Tibial nerve (tissue), 4 donors: Measurements from ENCODE around the gene WFIKKN2. TPM values are rescaled to one million over a fixed set of nuclear protein-coding genes. Genes with fewer than 3 reads are reported as not detected.
"Not testable (repeated sequence)": the region's sequence is repeated elsewhere in the genome, so short reads cannot be mapped to it uniquely, and the experiment has no call there.

ENCODE experiments used
- DNase-seq, 2 donors: peaks; one replicate each; pipeline ENCODE4 v3.0.0-alpha.2; 2019; ENCODE audit warnings: low spot score in 2 of 2
- H3K27ac ChIP-seq, 4 donors: fragments of 200-600 bp; sonication (generic) in 3 of 4; one replicate each; pipeline ENCODE4 v1.5.1; 2017 to 2019; ENCODE audit warnings: mild to moderate bottlenecking in 1 of 4
- H3K27me3 ChIP-seq, 2 donors: fragments of 200-600 bp; sonication (generic) in 1 of 2; one replicate each; pipeline versions ENCODE4 v1.5.1 to v1.6.0; 2017 to 2019
- H3K36me3 ChIP-seq, 3 donors: fragments of 200-600 bp; sonication (generic); one replicate each; pipeline ENCODE4 v1.5.1; 2018 to 2019
- H3K4me1 ChIP-seq, 4 donors: fragments of 200-600 bp; sonication (generic) in 3 of 4; one replicate each; pipeline ENCODE4 v1.5.1; 2017 to 2019
- H3K4me3 ChIP-seq, 4 donors: fragments of 200-600 bp; sonication (generic) in 3 of 4; one replicate each; pipeline ENCODE4 v1.5.1; 2017 to 2019; ENCODE audit warnings: mild to moderate bottlenecking in 1 of 4, moderate library complexity in 1 of 4
- H3K9me3 ChIP-seq, 4 donors: fragments of 200-600 bp; sonication (generic) in 3 of 4; one replicate each; pipeline ENCODE4 v1.5.1; 2017 to 2019
- CTCF ChIP-seq, 5 experiments: fragments of 200-600 bp in 3 of 5; fragments of 450-650 bp in 2 of 5; sonication (generic) in 3 of 5; IDR thresholded peaks; one replicate each; pipeline ENCODE4 v1.5.1; 2016 to 2019; ENCODE audit warnings: antibody characterized with exemption in 5 of 5, mild to moderate bottlenecking in 3 of 5, moderate library complexity in 2 of 5
- EP300 ChIP-seq, 2 donors: sonication (generic); formaldehyde crosslinking; IDR thresholded peaks; one replicate each; pipeline ENCODE4 v1.6.1; 2017; ENCODE audit warnings: antibody characterized with exemption in 2 of 2, mild to moderate bottlenecking in 1 of 2
- POLR2A ChIP-seq, 2 donors: fragments of 450-650 bp; IDR thresholded peaks; one replicate each; pipeline ENCODE4 v1.6.1; 2017; ENCODE audit warnings: antibody characterized with exemption in 2 of 2, mild to moderate bottlenecking in 2 of 2, moderate library complexity in 2 of 2
- WGBS, 2 donors: methylation state at CpG; one replicate each; pipeline ENCODE4 v1.1.5; 2018; 5-methylcytosine and 5-hydroxymethylcytosine counted together
- total RNA-seq, 4 donors: library from RNA; depleted of rRNA; stranded (reverse); fragments of >200 nt; gene quantifications; one replicate each; pipeline ENCODE4 v1.1.0, GENCODE V29; 2016

WFIKKN2 gene
- total RNA-seq, 4 donors from 2014 or later: 1.0 to 2.2 (median 1.2) TPM; not detected in 1

- DNase-seq: no peak
- Histone ChIP-seq H3K9me3 (no peaks in the 10 kb centered on the region), H3K4me1 (peaks cover 0 to 13% (median 6%) of the 10 kb centered on the region in 4 donors), H3K36me3 (no peaks in the 10 kb centered on the region), H3K27me3 (no peaks in the 10 kb centered on the region), H3K4me3 (no peak overlapping the region), H3K27ac (peak overlapping the region in 2 of 4 donors; percentile 67 to 91)
- no peak for TF ChIP-seq EP300 (IDR thresholded peaks at IDR 0.05)
- WGBS, 2 donors: 83 to 88% methylated on average over 6 of the region's 6 CpGs
These were observed 17.7 kb downstream of the WFIKKN2 start for GRCh38 chr17:50853015-50853615.

GRCh38 chr17:50853781-50854180 is 18.4 kb downstream of the WFIKKN2 start:
- TF ChIP-seq POLR2A (IDR thresholded peaks at IDR 0.05) (no peak), EP300 (IDR thresholded peaks at IDR 0.05) (no peak), CTCF (IDR thresholded peaks at IDR 0.05) (no peak)
- Histone ChIP-seq H3K9me3 (no peaks in the 10 kb centered on the region), H3K27ac (peak overlapping the region in 1 of 4 donors; percentile 29), H3K4me1 (peaks cover 0 to 13% (median 6%) of the 10 kb centered on the region in 4 donors), H3K36me3 (no peaks in the 10 kb centered on the region), H3K27me3 (no peaks in the 10 kb centered on the region), H3K4me3 (no peak overlapping the region)
- DNase-seq: no peak
- 91 to 92% methylated on average over 6 of the region's 6 CpGs for WGBS, 2 donors

GRCh38 chr17:50855708-50856330 is 20.4 kb downstream of the WFIKKN2 start:
- WGBS, 2 donors: 89 to 93% methylated on average over 6 of the region's 6 CpGs
- TF ChIP-seq CTCF (IDR thresholded peaks at IDR 0.05) (no peak), POLR2A (IDR thresholded peaks at IDR 0.05) (no peak), EP300 (IDR thresholded peaks at IDR 0.05) (no peak)
- H3K27ac ChIP-seq: no peak overlapping the region
- no peak overlapping the region for H3K4me3 ChIP-seq
- H3K9me3 ChIP-seq: no peaks in the 10 kb centered on the region
- H3K27me3 ChIP-seq: no peaks in the 10 kb centered on the region
- H3K36me3 ChIP-seq: no peaks in the 10 kb centered on the region
- no peak for DNase-seq
- H3K4me1 ChIP-seq: peaks cover 0 to 25% (median 6%) of the 10 kb centered on the region in 4 donors

- DNase-seq: no peak
- WGBS, 2 donors: 91 to 93% methylated on average over 2 of the region's 2 CpGs
- H3K4me1 ChIP-seq: peaks cover 0 to 29% (median 6%) of the 10 kb centered on the region in 4 donors
- H3K27ac ChIP-seq: no peak overlapping the region
- H3K27me3 ChIP-seq: no peaks in the 10 kb centered on the region
- H3K9me3 ChIP-seq: no peaks in the 10 kb centered on the region
- no peak overlapping the region for H3K4me3 ChIP-seq
- H3K36me3 ChIP-seq: peaks cover 0 to under 1% (median under 1%) of the 10 kb centered on the region in 3 donors
- no peak for TF ChIP-seq CTCF (IDR thresholded peaks at IDR 0.05)
- TF ChIP-seq EP300 (IDR thresholded peaks at IDR 0.05): no peak
- no peak for TF ChIP-seq POLR2A (IDR thresholded peaks at IDR 0.05)
These were observed 21.0 kb downstream of the WFIKKN2 start for GRCh38 chr17:50856431-50856830.

GRCh38 chr17:50858486-50859225 is 23.3 kb downstream of the WFIKKN2 start:
- peaks cover 0 to 40% (median 18%) of the 10 kb centered on the region in 4 donors for H3K4me1 ChIP-seq
- H3K27ac ChIP-seq: peak overlapping the region in 2 of 4 donors; percentile 98 to 99
- 94 to 95% methylated on average over 12 of the region's 12 CpGs for WGBS, 2 donors

GRCh38 chr17:50859727-50860126 is 24.3 kb downstream of the WFIKKN2 start:
- 95 to 97% methylated on average over 15 of the region's 15 CpGs for WGBS, 2 donors
- Histone ChIP-seq H3K27ac (peak overlapping the region in 3 of 4 donors; percentile 98 to 100 (median 99)), H3K36me3 (peaks cover 0 to 18% (median 16%) of the 10 kb centered on the region in 3 donors), H3K4me1 (peaks cover 0 to 48% (median 19%) of the 10 kb centered on the region in 4 donors)
- not testable (repeated sequence) for H3K4me3 ChIP-seq, H3K9me3 ChIP-seq, H3K27me3 ChIP-seq, DNase-seq

More at GRCh38 chr17:50858486-50859225, 23.3 kb downstream of the WFIKKN2 start:
- Histone ChIP-seq H3K9me3 (no peaks in the 10 kb centered on the region), H3K4me3 (no peak overlapping the region), H3K36me3 (peaks cover 0 to 18% (median 16%) of the 10 kb centered on the region in 3 donors), H3K27me3 (no peaks in the 10 kb centered on the region)
- TF ChIP-seq CTCF (IDR thresholded peaks at IDR 0.05): no peak
- TF ChIP-seq EP300 (IDR thresholded peaks at IDR 0.05): no peak
- no peak for TF ChIP-seq POLR2A (IDR thresholded peaks at IDR 0.05)
- no peak for DNase-seq
